Fibroblast of skin of right biceps (primary cell): ENCODE data around the gene SEMA3B.
A peak's percentile ranks its signal among the peaks of the same experiment; 100 is the strongest.
"Not testable (repeated sequence)": the region's sequence is repeated elsewhere in the genome, so short reads cannot be mapped to it uniquely, and the experiment has no call there.

ENCODE experiments used
- DNase-seq: peaks from one replicate; pipeline ENCODE4 v3.0.0-alpha.2; 2013

Gene SEMA3B

GRCh38 chr3:50260027-50260941 is 8.7 kb upstream of the SEMA3B start:
- peak; percentile 87 for DNase-seq

- no peak for DNase-seq
Observed at GRCh38 chr3:50260942-50261441, 8.0 kb upstream of the SEMA3B start.

DNA sequence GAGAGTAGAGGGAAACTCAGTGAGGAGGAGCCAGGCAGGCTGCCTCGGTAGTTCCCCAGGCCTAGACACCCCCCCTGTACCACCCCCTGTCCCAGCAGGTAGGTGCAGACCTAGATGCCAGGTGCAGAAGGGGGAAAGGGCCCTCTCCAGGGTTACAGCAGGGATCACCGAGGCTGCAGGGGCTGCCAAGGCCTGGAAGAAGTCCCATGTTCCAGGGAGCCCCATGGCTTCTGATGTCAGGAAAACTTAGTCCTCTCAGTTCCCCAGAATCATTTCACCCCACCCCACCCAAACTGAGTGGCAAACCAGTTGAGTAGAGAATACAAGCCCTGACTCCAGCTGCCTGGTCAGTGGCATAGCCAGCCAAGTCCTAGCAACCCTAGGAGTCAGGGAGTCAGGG is 7.4 kb upstream of the SEMA3B start:
- DNase-seq: no peak

DNA sequence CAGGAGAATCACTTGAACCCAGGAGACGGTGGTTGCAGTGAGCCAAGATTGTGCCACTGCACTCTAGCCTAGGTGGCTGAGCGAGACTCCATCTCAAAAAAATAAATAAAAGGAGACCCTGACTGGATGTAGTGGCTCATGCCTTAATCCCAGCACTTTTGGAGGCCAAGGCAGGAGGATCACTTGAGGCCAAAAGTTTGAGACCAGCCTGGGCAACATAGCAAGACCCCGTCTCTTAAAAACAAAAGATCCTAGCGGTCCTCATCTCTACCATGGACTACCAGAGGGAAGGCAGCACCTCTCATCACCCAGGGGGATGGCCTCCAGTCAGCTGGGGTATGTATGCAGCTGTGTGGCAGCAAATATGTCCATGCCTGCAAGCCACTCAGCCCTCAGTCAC is 6.7 kb upstream of the SEMA3B start:
- not testable (repeated sequence) for DNase-seq

GRCh38 chr3:50262778-50263177 is 6.2 kb upstream of the SEMA3B start:
- DNase-seq: no peak

DNA sequence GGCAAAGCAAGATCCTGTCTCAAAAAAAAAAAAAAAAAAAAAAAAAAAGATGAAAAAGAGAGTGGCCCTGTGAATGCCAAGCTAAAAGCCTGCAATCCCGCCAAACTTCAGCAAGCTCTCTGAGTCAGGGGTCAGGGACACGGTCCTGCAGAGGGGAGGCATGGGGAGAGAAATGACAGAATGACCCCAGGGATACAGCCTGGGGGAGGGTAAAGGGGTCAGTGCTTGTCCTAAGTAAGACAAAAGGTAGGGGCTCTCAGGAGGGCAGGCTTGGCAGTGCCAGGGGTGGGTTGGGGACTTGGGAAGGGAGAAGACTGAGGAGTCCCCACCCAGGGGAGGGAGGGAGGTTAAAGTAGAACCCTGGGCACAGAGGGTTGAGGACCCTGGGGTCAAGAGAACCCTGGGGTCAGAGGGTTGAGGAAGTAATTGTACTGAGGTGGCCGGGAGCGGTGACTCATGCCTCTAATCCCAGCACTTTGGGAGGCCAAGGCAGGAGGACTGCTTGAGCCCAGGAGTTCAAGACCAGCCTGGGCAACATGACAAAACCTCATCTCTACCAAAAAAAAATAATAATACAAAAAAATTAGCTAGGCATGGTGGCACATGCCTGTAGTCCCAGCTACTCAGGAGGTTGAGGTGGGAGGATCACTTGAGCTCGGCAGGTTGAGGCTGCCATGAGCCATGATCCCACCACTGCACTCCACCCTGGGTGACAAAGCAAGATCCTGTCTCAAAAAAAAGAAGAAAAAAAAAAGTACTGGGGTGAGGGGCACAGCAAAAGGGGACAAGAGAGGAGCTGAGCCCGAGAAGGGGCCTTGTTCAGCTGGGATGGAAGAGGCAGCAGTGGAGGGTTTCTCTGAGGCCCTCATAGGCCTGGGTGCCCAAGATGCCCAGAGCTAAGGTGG is 5.2 kb upstream of the SEMA3B start:
- no peak for DNase-seq

- DNase-seq: peak; percentile 98
Observed at GRCh38 chr3:50264383-50264963, 4.5 kb upstream of the SEMA3B start.

DNA sequence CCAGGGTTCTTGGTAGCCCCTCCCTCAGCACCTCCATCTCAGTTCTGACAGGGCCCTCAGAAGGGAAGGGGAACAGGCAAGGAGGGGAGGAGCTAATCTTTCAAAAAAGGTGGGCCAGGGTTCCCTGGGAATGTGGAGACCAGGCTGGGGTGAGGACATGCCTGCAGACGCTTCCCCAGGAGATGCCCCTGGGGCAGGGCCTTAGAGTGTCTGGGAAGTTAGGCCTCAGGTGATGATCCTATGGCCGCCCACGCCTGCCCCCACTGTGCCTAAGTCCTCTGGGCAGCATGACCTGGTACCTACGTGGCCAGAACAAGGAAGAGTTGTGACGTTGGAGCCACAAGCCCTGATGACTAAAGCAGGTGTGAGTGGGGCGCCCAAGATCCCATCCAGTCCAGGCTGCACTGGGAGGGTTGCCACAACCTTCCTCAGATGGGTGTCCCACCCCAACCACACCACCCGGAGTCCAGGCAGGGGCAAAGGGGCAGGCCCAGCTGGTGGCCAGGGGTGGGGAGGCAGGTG is 3.9 kb upstream of the SEMA3B start:
- DNase-seq: no peak

DNA sequence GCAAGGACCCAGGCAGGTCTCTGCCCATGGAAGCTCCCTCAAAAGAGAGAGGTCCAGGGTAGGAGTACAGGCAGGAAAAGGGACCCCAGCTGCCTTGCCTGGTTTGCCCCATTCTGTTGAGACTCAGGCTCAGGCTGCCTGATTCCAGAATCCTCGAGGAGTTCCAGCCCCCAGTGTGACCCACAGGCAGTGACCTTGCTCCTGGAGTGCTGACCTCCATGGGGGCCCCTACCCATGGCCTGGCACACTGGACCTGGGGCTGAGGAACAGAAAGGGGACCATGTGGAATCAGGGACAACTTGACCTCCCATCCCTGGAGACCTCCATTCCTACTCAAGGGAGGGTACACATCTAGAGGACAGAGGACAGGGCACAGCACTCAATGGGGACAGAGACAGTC is 3.4 kb upstream of the SEMA3B start:
- no peak for DNase-seq

DNA sequence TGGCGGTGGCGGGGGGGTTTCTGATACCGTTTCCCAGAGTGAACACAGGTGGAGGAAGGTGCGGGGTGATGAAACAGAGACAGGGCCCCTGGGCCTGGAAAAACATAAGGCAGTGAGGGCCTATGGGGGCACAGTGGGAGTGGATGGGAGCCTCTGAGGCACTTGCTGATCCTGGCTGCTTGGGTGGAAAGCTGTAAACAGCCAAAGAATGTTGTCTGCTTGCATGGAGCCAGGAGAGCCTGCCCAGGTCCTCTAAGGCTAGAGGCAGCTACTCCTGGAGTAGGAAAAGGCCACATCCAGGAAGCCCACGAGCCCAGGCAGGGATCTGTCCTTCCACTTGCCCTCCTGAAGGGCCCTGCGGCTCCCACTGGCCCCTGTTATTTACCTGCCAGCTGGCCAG is 2.9 kb upstream of the SEMA3B start:
- DNase-seq: no peak

DNA sequence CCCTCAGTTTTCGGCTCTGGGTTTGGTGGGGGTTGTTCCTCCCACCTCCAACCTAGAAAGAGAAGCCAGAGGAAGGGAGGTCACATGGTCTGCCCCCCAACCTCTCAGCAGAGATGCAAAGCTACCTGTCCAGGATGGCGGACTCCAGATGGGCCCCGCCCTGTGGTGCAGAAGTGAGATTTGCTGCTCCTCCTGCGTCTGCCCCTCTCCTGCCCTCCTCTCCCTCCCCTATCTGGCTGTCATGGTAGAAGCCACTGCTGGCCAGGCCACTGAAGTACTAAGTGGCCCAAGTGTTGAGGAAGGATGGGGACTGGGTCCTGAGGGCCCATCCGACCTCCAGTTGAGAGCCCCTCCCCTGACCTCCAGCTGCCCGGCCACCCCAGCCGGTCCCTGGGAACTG is 2.1 kb upstream of the SEMA3B start:
- DNase-seq: no peak

DNA sequence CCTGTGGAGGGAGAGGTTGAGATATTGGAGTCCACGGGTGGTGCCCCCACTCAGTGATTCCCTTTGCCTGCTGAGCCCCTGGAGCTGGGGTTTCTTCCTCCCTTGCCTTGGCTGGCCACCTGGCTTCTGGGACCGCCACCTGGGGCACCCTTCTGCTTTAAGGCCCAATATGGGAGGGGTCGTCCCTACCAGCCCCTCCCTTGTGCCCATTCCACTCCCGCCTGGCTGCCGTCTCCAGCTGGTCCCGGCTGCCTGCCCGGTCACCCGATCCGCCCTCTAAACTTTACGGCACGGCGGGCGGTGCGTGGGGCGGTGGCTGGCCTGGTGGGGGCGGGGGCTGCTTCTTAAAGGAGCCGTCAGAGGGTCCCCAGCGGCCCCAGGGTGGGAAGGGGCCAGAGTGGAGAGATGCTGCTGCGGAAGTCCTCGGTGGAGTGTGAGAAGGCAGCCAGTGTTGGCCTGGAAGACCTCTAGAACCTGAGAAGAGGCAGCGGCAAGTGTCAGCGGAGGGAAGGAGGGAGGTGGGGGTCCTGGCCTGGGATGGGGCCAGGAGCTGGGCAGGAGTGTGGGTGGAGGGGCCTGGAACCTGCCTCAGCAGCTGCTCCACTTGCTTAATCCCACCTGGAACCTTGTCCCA is 1.6 kb upstream of the SEMA3B start:
- no peak for DNase-seq

- DNase-seq: no peak
Observed at GRCh38 chr3:50268276-50268675, 671 bp upstream of the SEMA3B start.

DNA sequence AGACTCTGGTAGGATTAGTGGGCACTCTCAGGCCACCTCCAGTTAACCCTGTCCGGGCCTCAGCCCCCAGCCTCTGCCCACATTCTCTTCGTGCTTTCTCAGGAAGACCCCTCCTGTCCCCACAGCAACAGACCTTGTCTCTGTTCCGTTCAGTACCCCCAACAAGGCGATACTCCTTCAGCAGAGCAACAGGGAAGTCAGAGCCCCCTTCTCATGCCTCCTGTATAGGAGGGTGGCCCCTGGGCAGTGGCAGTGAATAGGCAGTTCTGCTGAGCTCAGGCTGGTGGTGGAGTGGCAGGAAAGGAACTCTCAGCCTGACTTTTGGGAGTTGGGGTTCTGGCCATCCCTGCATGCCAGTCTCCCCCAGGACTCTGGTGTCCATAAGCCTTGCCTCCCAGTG is 513 bp downstream of the SEMA3B start:
- no peak for DNase-seq

DNA sequence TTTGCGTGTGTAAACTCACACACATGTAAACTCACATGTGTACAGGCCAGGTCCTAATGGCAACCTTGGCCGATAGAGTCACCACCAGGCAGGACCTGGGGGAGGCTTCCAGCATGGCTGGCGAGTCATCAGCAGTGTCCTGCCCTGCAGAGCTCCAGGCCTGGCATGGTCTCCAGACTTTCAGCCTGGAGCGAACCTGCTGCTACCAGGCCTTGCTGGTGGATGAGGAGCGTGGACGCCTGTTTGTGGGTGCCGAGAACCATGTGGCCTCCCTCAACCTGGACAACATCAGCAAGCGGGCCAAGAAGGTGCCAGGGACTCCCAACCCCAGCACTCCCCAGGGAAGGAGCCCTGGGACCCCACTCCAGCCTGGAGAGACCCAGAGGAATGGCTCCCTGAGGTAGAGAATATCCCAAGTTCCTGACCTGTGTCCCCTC is 1.0 kb downstream of the SEMA3B start:
- no peak for DNase-seq

- no peak for DNase-seq
Observed at GRCh38 chr3:50270422-50271224, 1.7 kb downstream of the SEMA3B start.

- DNase-seq: no peak
Observed at GRCh38 chr3:50271314-50271936, 2.5 kb downstream of the SEMA3B start.

- DNase-seq: not testable (repeated sequence)
Observed at GRCh38 chr3:50272538-50272910, 3.6 kb downstream of the SEMA3B start.

DNA sequence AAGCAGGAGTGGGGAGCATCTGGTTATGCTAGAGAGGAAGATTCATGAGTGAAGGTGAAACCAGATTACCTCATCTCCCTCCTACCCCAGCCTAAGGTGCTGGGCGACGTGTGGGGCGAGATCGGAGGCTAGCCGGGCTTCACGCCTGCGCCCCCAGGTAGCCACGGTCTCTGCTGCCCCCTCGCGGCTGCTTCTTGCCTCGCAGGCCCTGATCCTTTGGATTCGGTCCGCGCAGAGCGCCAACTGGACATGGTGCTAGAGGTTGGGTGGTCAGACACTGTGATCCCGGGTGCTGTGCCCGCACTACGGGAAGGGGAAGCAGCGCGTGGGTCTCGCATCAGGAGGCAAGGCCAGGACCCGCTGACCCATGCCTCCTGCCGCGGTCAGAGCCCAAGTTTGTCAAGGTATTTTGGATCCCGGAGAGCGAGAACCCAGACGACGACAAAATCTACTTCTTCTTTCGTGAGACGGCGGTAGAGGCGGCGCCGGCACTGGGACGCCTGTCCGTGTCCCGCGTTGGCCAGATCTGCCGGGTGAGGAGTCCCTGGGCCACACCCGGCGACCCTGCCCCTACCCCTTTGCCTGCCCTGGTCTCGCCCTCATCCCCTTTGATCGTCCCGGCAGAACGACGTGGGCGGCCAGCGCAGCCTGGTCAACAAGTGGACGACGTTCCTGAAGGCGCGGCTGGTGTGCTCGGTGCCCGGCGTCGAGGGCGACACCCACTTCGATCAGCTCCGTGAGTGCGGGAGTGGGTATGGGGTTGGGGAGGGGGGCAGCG is 4.2 kb downstream of the SEMA3B start:
- DNase-seq: peak; percentile 62

- no peak for DNase-seq
Observed at GRCh38 chr3:50273689-50274065, 4.7 kb downstream of the SEMA3B start.
